ENCODE measurements around the gene PDE11A.

The PDE11A gene

DNA sequence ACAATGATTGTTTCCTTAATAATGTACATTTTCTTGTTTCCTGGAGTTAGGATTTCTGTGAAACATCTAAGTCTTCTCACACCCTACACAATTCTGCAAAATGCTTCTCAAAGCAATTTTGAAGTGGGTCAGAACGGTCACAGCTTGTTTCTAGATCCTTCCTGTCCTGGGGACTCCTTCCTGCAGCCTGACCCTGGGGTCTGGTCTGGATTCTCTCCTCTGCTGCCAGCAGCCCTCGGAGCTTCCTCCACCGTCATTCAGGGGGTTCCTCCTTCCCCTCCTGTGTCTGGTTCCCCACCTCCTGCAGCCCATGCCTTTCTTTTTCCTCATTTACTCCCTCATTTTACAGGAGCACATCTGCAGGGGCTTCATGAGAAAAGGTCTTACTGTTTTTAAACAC lies 357.9 kb downstream of the PDE11A start:
- no peak for ATAC-seq
- no peak for TF ChIP-seq POU6F1 (CRISPR knock-in tag; IDR thresholded peaks at IDR 0.05; ENCODE audit: borderline replicate concordance, low read depth)
- no peak for TF ChIP-seq SNAI2 (CRISPR knock-in tag; IDR thresholded peaks at IDR 0.05)
- TF ChIP-seq, protein P1, sequence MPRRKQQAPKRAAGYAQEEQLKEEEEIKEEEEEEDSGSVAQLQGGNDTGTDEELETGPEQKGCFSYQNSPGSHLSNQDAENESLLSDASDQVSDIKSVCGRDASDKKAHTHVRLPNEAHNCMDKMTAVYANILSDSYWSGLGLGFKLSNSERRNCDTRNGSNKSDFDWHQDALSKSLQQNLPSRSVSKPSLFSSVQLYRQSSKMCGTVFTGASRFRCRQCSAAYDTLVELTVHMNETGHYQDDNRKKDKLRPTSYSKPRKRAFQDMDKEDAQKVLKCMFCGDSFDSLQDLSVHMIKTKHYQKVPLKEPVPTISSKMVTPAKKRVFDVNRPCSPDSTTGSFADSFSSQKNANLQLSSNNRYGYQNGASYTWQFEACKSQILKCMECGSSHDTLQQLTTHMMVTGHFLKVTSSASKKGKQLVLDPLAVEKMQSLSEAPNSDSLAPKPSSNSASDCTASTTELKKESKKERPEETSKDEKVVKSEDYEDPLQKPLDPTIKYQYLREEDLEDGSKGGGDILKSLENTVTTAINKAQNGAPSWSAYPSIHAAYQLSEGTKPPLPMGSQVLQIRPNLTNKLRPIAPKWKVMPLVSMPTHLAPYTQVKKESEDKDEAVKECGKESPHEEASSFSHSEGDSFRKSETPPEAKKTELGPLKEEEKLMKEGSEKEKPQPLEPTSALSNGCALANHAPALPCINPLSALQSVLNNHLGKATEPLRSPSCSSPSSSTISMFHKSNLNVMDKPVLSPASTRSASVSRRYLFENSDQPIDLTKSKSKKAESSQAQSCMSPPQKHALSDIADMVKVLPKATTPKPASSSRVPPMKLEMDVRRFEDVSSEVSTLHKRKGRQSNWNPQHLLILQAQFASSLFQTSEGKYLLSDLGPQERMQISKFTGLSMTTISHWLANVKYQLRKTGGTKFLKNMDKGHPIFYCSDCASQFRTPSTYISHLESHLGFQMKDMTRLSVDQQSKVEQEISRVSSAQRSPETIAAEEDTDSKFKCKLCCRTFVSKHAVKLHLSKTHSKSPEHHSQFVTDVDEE (CRISPR knock-in tag; IDR thresholded peaks at IDR 0.05) = no peak
- TF ChIP-seq ZFP30 (CRISPR knock-in tag; IDR thresholded peaks at IDR 0.05) = no peak
- TF ChIP-seq, protein P2, sequence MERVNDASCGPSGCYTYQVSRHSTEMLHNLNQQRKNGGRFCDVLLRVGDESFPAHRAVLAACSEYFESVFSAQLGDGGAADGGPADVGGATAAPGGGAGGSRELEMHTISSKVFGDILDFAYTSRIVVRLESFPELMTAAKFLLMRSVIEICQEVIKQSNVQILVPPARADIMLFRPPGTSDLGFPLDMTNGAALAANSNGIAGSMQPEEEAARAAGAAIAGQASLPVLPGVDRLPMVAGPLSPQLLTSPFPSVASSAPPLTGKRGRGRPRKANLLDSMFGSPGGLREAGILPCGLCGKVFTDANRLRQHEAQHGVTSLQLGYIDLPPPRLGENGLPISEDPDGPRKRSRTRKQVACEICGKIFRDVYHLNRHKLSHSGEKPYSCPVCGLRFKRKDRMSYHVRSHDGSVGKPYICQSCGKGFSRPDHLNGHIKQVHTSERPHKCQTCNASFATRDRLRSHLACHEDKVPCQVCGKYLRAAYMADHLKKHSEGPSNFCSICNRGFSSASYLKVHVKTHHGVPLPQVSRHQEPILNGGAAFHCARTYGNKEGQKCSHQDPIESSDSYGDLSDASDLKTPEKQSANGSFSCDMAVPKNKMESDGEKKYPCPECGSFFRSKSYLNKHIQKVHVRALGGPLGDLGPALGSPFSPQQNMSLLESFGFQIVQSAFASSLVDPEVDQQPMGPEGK (CRISPR knock-in tag; IDR thresholded peaks at IDR 0.05; ENCODE audit: borderline replicate concordance) = no peak
- TF ChIP-seq ISL1 (CRISPR knock-in tag; IDR thresholded peaks at IDR 0.05) = no peak
- no peak for TF ChIP-seq ESRRG (CRISPR knock-in tag; IDR thresholded peaks at IDR 0.05)

DNA sequence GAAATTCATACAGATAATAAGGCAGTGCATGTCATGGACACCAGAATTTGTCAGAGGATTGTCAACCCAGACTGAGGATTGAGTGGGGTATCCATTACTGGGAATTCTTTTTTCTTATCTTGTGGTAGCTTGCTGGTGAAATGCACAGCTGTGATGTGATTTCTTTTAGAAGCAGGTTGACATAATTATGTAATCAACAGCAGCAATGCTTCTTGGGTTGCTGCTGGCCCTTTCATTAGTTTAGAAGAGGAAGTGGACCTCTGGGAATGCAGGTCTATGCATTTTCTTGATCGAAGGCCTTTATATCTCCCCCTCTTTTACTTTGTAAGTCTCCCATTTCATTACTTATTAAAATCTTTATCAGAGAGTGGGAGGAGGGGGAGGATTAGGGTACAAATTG lies 360.1 kb downstream of the PDE11A start:
- TF ChIP-seq, protein P2 (CRISPR knock-in tag; IDR thresholded peaks at IDR 0.05; ENCODE audit: borderline replicate concordance) = no peak
- TF ChIP-seq OSR1 (CRISPR knock-in tag; IDR thresholded peaks at IDR 0.05) (no peak), PPARA (CRISPR knock-in tag; IDR thresholded peaks at IDR 0.05; ENCODE audit: borderline replicate concordance) (no peak)

DNA sequence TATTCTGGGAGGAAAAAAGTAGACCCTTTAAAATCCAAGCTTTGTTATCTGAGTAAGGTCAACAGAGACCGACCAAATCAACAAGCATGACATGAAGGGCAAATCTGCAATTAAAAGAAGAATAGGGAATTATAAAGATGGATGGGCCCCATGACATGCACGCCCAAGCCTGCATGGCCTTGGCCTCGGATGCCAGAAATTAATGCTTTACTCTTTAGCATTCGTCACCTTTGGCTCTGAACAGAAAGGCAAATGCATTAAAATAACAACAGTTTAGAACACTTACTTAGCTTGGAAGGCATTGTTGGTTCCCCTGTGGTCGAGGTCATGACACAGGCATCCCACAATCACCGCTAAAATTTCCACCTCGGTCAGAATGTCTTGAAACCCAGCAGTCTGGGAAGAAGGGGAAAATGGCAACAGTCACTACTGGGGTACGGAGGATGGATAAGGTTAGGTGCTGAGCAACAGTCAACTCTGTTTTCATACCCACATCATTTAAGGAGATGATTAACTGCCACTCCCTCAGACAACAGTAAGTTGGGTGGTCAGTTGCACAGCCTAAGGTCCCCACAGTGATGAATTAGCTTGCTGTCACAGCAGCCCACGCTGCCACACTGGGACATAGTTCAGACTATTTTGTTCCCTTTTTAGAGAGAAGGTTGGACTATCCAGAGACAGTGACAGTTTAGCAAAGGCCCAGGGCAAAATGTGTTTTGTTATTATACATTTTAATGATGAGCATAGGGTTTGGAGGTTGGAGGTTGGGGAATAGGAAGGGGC lies 360.9 kb downstream of the PDE11A start:
- TF ChIP-seq ZNF70 (CRISPR knock-in tag; IDR thresholded peaks at IDR 0.05) = no peak
- no peak for TF ChIP-seq CSDC2 (CRISPR knock-in tag; IDR thresholded peaks at IDR 0.05)
- TF ChIP-seq PPARA (CRISPR knock-in tag; IDR thresholded peaks at IDR 0.05; ENCODE audit: borderline replicate concordance) = no peak
- no peak for TF ChIP-seq ZNF565 (CRISPR knock-in tag; conservative IDR thresholded peaks at IDR 0.05; ENCODE audit: low read depth)
- TF ChIP-seq, protein P2 (CRISPR knock-in tag; IDR thresholded peaks at IDR 0.05; ENCODE audit: borderline replicate concordance) = no peak
- no peak for TF ChIP-seq ZFP3 (CRISPR knock-in tag; IDR thresholded peaks at IDR 0.05)
- TF ChIP-seq SNAI2 (CRISPR knock-in tag; IDR thresholded peaks at IDR 0.05) = no peak
- no peak for TF ChIP-seq ESRRG (CRISPR knock-in tag; IDR thresholded peaks at IDR 0.05)
- no peak for TF ChIP-seq TOX (CRISPR knock-in tag; IDR thresholded peaks at IDR 0.05; ENCODE audit: borderline replicate concordance)
- no peak for TF ChIP-seq ISL1 (CRISPR knock-in tag; IDR thresholded peaks at IDR 0.05)
- ATAC-seq = no peak

More for the DNA sequence above, 360.1 kb downstream of the PDE11A start:
- no peak for ATAC-seq

- no peak for ATAC-seq
- no peak for TF ChIP-seq OSR1 (CRISPR knock-in tag; IDR thresholded peaks at IDR 0.05)
- TF ChIP-seq ISL1 (CRISPR knock-in tag; IDR thresholded peaks at IDR 0.05) = no peak
- no peak for TF ChIP-seq ARNTL (CRISPR knock-in tag; IDR thresholded peaks at IDR 0.05; ENCODE audit: borderline replicate concordance, low read depth)
- TF ChIP-seq RARB (CRISPR knock-in tag; IDR thresholded peaks at IDR 0.05) = no peak
- TF ChIP-seq ZC3H10 (CRISPR knock-in tag; IDR thresholded peaks at IDR 0.05) = no peak
- TF ChIP-seq ZNF565 (CRISPR knock-in tag; conservative IDR thresholded peaks at IDR 0.05; ENCODE audit: low read depth) = no peak
- no peak for TF ChIP-seq ZNF70 (CRISPR knock-in tag; IDR thresholded peaks at IDR 0.05)
- TF ChIP-seq, protein P2 (CRISPR knock-in tag; IDR thresholded peaks at IDR 0.05; ENCODE audit: borderline replicate concordance) = no peak
- no peak for TF ChIP-seq TOX (CRISPR knock-in tag; IDR thresholded peaks at IDR 0.05; ENCODE audit: borderline replicate concordance)
- TF ChIP-seq GLIS3 (CRISPR knock-in tag; IDR thresholded peaks at IDR 0.05) = no peak
- TF ChIP-seq ZFP3 (CRISPR knock-in tag; IDR thresholded peaks at IDR 0.05) = no peak
- no peak for TF ChIP-seq ESRRG (CRISPR knock-in tag; IDR thresholded peaks at IDR 0.05)
Measured at GRCh38 chr2:177710889-177711288, 361.7 kb downstream of the PDE11A start.
